ENCODE data around the gene CCSAP. TPM values are rescaled to one million over a fixed set of nuclear protein-coding genes. Genes with fewer than 3 reads are reported as not detected.
A peak's percentile ranks its signal among the peaks of the same experiment; 100 is the strongest.

The CCSAP gene
- total RNA-seq, 1 experiment from 2014 or later: 8.5 TPM

DNA sequence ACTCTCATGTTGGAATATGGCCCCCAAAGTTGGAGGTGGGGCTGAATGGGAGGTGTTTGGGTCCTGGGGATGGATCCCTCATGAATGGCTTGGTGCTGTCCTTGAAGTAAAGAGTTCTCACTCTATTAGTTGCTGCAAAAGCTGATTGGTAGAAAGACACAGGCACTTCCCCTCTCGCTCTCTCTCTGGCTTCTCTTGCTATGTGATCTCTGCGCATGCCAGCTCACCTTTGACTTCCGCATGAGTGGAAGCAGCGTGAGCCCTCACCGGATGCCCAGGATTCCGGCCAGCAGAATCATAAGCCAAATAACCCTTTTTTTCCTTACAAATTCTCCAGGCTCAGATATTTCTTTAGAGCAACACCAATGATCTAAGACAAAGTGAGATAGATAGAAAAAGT, 20.9 kb upstream of the CCSAP start:
- no peaks in the 10 kb centered on the region for H3K79me1 ChIP-seq (ENCODE audit: insufficient read depth, low read depth, low read length, poor library complexity, severe bottlenecking)
- Mint-ChIP-seq H3K27ac (peak overlapping the region in 1 of 3 experiments; percentile 14; a peak in 1 of 7 replicates), H3K4me3 (no peak overlapping the region), H3K27me3 (ENCODE audit: low read depth) (peaks cover 19% of the 10 kb centered on the region), H3K9me3 (peaks cover 0 to 4% of the 10 kb centered on the region in 2 experiments; a peak in 1 of 5 replicates), H3K4me1 (peaks cover 28 to 30% of the 10 kb centered on the region in 2 experiments), H3K36me3 (ENCODE audit: insufficient read depth in 1 of 3, low read depth in 3 of 3) (no peaks in the 10 kb centered on the region)
- no peak overlapping the region for H2BK12ac ChIP-seq (ENCODE audit: insufficient read length, low read depth, low read length)
- DNase-seq: peak; percentile 58
- H3K27me3 ChIP-seq (ENCODE audit: insufficient read depth, low read length): no peaks in the 10 kb centered on the region
- no peak overlapping the region for H4K5ac ChIP-seq (ENCODE audit: insufficient read length, low read depth, low read length)
- no peaks in the 10 kb centered on the region for H4K20me1 ChIP-seq (ENCODE audit: control insufficient read depth, insufficient read depth, insufficient read length)
- H3K9me3 ChIP-seq (ENCODE audit: control insufficient read depth, low read depth, low read length): no peaks in the 10 kb centered on the region
- no peak overlapping the region for H2BK20ac ChIP-seq (ENCODE audit: low read depth, low read length, poor library complexity, severe bottlenecking)
- H3K4me1 ChIP-seq (ENCODE audit: insufficient read depth, low read length): peaks cover 6% of the 10 kb centered on the region
- H2AK5ac ChIP-seq (ENCODE audit: insufficient read length, low read length): no peak overlapping the region
- H3K4ac ChIP-seq (ENCODE audit: low read depth, low read length): no peak overlapping the region
- no peak overlapping the region for H3K23ac ChIP-seq (ENCODE audit: insufficient read length, low read depth, low read length)
- H3K18ac ChIP-seq (ENCODE audit: insufficient read length, low read depth, low read length): no peak overlapping the region
- no peak overlapping the region for H3K27ac ChIP-seq (ENCODE audit: insufficient read length, low read depth, low read length)
- TF ChIP-seq, protein P1, sequence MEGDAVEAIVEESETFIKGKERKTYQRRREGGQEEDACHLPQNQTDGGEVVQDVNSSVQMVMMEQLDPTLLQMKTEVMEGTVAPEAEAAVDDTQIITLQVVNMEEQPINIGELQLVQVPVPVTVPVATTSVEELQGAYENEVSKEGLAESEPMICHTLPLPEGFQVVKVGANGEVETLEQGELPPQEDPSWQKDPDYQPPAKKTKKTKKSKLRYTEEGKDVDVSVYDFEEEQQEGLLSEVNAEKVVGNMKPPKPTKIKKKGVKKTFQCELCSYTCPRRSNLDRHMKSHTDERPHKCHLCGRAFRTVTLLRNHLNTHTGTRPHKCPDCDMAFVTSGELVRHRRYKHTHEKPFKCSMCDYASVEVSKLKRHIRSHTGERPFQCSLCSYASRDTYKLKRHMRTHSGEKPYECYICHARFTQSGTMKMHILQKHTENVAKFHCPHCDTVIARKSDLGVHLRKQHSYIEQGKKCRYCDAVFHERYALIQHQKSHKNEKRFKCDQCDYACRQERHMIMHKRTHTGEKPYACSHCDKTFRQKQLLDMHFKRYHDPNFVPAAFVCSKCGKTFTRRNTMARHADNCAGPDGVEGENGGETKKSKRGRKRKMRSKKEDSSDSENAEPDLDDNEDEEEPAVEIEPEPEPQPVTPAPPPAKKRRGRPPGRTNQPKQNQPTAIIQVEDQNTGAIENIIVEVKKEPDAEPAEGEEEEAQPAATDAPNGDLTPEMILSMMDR (conservative IDR thresholded peaks at IDR 0.05): no peak
- H3K9ac ChIP-seq (ENCODE audit: extremely low read depth, insufficient read length, low read length): no peak overlapping the region
- no peak overlapping the region for H3K4me2 ChIP-seq (ENCODE audit: insufficient read depth, insufficient read length, low read length)
- no peak overlapping the region for H3K14ac ChIP-seq (ENCODE audit: insufficient read depth, low read length)
- H3K79me2 ChIP-seq (ENCODE audit: insufficient read depth, low read length): no peaks in the 10 kb centered on the region
- H2BK120ac ChIP-seq (ENCODE audit: low read depth, low read length, poor library complexity, severe bottlenecking): no peak overlapping the region
- H4K8ac ChIP-seq (replicated peaks; ENCODE audit: insufficient read length, low read depth, low read length): no peak overlapping the region
- no peak overlapping the region for H4K91ac ChIP-seq (ENCODE audit: insufficient read length, low read depth, low read length)
- no peak overlapping the region for H2BK15ac ChIP-seq (ENCODE audit: low read depth, low read length)
- no peaks in the 10 kb centered on the region for H3K23me2 ChIP-seq (ENCODE audit: insufficient read length, low read depth, low read length, poor library complexity, severe bottlenecking)
- H3T11ph ChIP-seq (ENCODE audit: low read length): no peak overlapping the region
- no peak overlapping the region for H3K56ac ChIP-seq (ENCODE audit: insufficient read length, low read depth, low read length)
- no peak overlapping the region for H2AFZ ChIP-seq (ENCODE audit: low read length)
- WGBS (ENCODE audit: extremely low coverage, insufficient read length, low lambda C conversion rate): no CpG with 5 or more reads among the region's 6 CpGs
- H2BK5ac ChIP-seq (ENCODE audit: insufficient read length, low read length): no peak overlapping the region
